ENCODE measurements around the gene DUSP6.

Gene DUSP6

GRCh38 chr12:89352492-89353187 is at the start of gene DUSP6:
Gene DUSP6, minus strand, starts transcription at chr12:89352501. Its CDS starts 462 bp downstream, at chr12:89352039.
- TF ChIP-seq, protein P1, sequence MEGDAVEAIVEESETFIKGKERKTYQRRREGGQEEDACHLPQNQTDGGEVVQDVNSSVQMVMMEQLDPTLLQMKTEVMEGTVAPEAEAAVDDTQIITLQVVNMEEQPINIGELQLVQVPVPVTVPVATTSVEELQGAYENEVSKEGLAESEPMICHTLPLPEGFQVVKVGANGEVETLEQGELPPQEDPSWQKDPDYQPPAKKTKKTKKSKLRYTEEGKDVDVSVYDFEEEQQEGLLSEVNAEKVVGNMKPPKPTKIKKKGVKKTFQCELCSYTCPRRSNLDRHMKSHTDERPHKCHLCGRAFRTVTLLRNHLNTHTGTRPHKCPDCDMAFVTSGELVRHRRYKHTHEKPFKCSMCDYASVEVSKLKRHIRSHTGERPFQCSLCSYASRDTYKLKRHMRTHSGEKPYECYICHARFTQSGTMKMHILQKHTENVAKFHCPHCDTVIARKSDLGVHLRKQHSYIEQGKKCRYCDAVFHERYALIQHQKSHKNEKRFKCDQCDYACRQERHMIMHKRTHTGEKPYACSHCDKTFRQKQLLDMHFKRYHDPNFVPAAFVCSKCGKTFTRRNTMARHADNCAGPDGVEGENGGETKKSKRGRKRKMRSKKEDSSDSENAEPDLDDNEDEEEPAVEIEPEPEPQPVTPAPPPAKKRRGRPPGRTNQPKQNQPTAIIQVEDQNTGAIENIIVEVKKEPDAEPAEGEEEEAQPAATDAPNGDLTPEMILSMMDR (IDR thresholded peaks at IDR 0.05; ENCODE audit: low read length, missing control alignments), result no peak
- peak within 1 kb of the TSS; percentile 98 for H3K4me3 ChIP-seq (replicated peaks; ENCODE audit: low read depth, low read length)
- peak; percentile 100 for DNase-seq (ENCODE audit: low read depth)

DNA sequence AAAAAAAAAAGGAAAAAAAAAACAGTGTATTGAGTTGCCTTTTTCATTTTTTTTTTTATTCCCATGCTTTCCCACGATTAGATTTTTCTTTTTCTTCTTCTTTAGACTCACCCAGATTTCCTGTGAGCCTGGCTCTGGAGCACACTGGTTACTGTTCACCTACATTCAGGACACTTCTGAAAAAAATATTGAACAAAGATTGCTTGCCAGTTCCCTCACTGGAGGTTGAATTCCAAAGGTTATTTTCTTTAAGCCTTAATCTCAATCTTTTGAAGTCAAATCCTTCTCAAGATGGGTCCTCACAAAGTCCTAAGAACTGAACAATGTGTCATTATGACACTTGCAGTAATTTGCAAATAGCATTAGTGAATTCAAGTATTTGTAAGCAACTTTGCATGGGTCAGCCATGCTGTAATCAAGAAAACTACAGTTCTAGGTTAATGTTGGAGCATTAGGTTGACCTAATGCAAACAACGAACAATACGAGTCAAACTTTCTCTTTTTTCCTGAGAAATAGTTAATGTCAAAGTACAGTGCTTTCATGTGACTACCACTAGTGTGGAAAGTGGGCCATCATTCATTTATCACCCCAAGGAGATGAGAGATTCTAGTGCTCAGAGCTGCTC is 49.2 kb upstream of the DUSP6 start:
- no peak overlapping the region for H3K4me3 ChIP-seq (replicated peaks; ENCODE audit: low read depth, low read length)
- TF ChIP-seq, protein P1 (IDR thresholded peaks at IDR 0.05; ENCODE audit: low read length, missing control alignments), result no peak
- no peak for DNase-seq (ENCODE audit: low read depth)

- DNase-seq (ENCODE audit: low read depth), result no peak
- H3K4me3 ChIP-seq (replicated peaks; ENCODE audit: low read depth, low read length), result no peak overlapping the region
- TF ChIP-seq, protein P1 (IDR thresholded peaks at IDR 0.05; ENCODE audit: low read length, missing control alignments), result no peak
These were observed 48.1 kb upstream of the DUSP6 start for GRCh38 chr12:89400415-89400814.

GRCh38 chr12:89395712-89396111 is 43.4 kb upstream of the DUSP6 start:
- TF ChIP-seq, protein P1 (IDR thresholded peaks at IDR 0.05; ENCODE audit: low read length, missing control alignments), result no peak
- H3K4me3 ChIP-seq (replicated peaks; ENCODE audit: low read depth, low read length), result no peak overlapping the region
- no peak for DNase-seq (ENCODE audit: low read depth)

DNA sequence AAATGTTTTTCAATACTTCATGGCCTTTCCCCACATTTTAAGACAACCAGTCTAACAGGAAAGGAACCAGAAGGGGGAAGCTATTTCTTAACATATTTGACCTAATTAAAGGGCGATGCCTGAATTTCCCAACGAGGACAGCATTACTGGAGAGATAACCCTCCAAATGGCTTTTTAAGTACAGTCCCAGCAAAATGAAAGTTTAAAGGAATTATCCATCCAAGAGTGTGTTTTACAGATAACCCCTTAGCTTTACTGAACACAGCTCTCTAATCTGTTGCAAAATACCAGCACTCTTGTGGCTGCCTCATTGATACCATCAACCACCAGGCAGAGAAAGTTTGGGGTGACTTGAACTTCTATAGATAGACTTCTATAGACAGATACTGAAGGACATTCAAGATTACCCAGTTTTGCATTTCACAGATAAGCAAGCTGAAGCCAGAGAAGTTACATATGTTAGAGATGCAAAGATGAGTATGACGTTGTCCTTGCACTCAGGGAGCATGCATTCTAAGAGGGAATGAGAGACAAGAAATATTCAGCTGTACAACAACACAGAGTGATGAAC is 41.3 kb upstream of the DUSP6 start:
- TF ChIP-seq, protein P1 (IDR thresholded peaks at IDR 0.05; ENCODE audit: low read length, missing control alignments), result no peak
- H3K4me3 ChIP-seq (replicated peaks; ENCODE audit: low read depth, low read length), result no peak overlapping the region
- DNase-seq (ENCODE audit: low read depth), result peak; percentile 35

GRCh38 chr12:89392391-89392790 is 40.1 kb upstream of the DUSP6 start:
- no peak for DNase-seq (ENCODE audit: low read depth)
- TF ChIP-seq, protein P1 (IDR thresholded peaks at IDR 0.05; ENCODE audit: low read length, missing control alignments), result no peak
- H3K4me3 ChIP-seq (replicated peaks; ENCODE audit: low read depth, low read length), result no peak overlapping the region
